ENCODE data around the gene CRYAA.

Gene CRYAA

DNA sequence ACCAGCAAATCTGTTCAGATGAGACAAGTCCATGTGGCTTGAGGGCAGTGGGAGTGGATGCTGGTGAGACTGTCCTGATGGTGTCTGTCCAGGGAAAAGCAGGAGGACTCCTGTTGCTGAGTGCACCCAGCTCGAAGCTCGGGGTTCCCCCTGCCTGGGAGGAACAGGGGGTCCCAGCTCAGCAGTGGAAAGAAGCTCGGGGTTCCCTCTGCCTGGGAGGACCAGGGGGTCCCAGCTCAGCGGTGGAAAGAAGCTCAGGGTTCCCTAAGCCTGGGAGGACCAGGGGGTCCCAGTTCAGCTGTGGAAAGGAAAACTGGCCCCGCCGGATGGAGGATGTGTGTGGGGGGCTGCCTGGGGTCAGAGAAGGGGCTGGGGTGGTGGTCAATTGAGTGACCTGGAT is 39.1 kb downstream of the CRYAA start:
- Histone ChIP-seq H4K20me1 (ENCODE audit: insufficient read depth, low read length) (no peaks in the 10 kb centered on the region), H2AFZ (ENCODE audit: low read length) (no peak overlapping the region), H3K27ac (ENCODE audit: low read length) (no peak overlapping the region), H3K9me3 (replicated peaks; ENCODE audit: insufficient read depth, low read length) (no peaks in the 10 kb centered on the region), H3F3A (ENCODE audit: insufficient read depth, low read length) (no peaks in the 10 kb centered on the region), H3K79me2 (ENCODE audit: low read length) (no peaks in the 10 kb centered on the region), H3K4me2 (ENCODE audit: low read depth, low read length) (no peak overlapping the region), H3K27me3 (replicated peaks; ENCODE audit: insufficient read depth, low read length) (peaks cover 23% of the 10 kb centered on the region), H3K36me3 (replicated peaks; ENCODE audit: insufficient read depth, low read length) (no peaks in the 10 kb centered on the region), H3K9ac (ENCODE audit: low read length) (no peak overlapping the region), H3K9me2 (replicated peaks; ENCODE audit: insufficient read depth, low read length) (no peaks in the 10 kb centered on the region), H3K4me1 (ENCODE audit: low read length) (no peaks in the 10 kb centered on the region), H3K4me3 (ENCODE audit: low read length) (no peak overlapping the region)
- DNase-seq = no peak
- TF ChIP-seq, protein P1, sequence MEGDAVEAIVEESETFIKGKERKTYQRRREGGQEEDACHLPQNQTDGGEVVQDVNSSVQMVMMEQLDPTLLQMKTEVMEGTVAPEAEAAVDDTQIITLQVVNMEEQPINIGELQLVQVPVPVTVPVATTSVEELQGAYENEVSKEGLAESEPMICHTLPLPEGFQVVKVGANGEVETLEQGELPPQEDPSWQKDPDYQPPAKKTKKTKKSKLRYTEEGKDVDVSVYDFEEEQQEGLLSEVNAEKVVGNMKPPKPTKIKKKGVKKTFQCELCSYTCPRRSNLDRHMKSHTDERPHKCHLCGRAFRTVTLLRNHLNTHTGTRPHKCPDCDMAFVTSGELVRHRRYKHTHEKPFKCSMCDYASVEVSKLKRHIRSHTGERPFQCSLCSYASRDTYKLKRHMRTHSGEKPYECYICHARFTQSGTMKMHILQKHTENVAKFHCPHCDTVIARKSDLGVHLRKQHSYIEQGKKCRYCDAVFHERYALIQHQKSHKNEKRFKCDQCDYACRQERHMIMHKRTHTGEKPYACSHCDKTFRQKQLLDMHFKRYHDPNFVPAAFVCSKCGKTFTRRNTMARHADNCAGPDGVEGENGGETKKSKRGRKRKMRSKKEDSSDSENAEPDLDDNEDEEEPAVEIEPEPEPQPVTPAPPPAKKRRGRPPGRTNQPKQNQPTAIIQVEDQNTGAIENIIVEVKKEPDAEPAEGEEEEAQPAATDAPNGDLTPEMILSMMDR (IDR thresholded peaks at IDR 0.05; ENCODE audit: low read length) = no peak
- TF ChIP-seq EZH2phosphoT487 (IDR thresholded peaks at IDR 0.05; ENCODE audit: low read length) (no peak), EZH2 (optimal IDR thresholded peaks at IDR 0.05; ENCODE audit: low read depth, low read length) (no peak)

DNA sequence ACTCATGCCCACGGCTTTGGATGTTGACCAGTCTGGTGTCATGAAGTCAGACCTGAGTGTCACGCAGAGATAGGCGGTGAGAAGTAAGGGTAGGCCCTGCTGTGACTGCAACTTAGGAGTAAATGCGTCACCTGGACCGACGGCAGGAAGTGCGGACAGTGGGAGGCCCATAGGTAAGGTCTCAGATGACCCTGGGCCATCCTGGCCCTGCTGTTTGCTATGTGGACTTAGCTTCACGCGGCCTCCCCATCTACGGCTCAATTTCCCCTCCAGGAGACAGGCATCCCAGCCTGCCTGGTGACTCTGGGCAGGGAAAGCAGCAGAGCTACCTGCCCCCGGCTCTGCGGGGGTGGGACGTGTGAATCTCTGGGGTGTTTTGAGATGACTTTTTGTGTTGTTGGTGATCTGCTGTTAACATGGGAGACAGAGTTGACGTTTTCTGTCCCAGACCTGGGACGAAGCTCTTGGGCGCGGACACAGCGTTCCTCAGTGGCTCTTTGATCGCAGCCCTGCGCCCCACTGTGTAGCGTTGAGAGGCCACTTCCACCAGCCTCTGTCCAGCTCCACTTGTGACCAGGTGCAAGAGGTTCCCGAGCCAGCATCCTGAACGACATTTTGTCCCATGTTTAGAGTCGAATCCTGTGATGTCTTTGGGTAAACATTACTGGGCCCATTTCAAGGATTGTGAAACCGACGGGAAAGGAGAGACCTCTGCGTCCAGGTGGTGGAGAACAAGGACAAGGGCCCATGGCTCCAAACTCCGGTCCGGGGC is 39.9 kb downstream of the CRYAA start:
- Histone ChIP-seq H3K9ac (ENCODE audit: low read length) (no peak overlapping the region), H3K9me3 (replicated peaks; ENCODE audit: insufficient read depth, low read length) (no peaks in the 10 kb centered on the region), H3K4me1 (ENCODE audit: low read length) (no peaks in the 10 kb centered on the region), H3K9me2 (replicated peaks; ENCODE audit: insufficient read depth, low read length) (no peaks in the 10 kb centered on the region), H3F3A (ENCODE audit: insufficient read depth, low read length) (no peaks in the 10 kb centered on the region), H3K27ac (ENCODE audit: low read length) (no peak overlapping the region), H3K27me3 (replicated peaks; ENCODE audit: insufficient read depth, low read length) (peaks cover 22% of the 10 kb centered on the region), H3K36me3 (replicated peaks; ENCODE audit: insufficient read depth, low read length) (no peaks in the 10 kb centered on the region), H3K4me2 (ENCODE audit: low read depth, low read length) (no peak overlapping the region), H3K4me3 (ENCODE audit: low read length) (no peak overlapping the region), H3K79me2 (ENCODE audit: low read length) (no peaks in the 10 kb centered on the region), H2AFZ (ENCODE audit: low read length) (no peak overlapping the region), H4K20me1 (ENCODE audit: insufficient read depth, low read length) (no peaks in the 10 kb centered on the region)
- DNase-seq = no peak
- TF ChIP-seq, protein P1 (IDR thresholded peaks at IDR 0.05; ENCODE audit: low read length) = no peak
- TF ChIP-seq EZH2phosphoT487 (IDR thresholded peaks at IDR 0.05; ENCODE audit: low read length) (no peak), EZH2 (optimal IDR thresholded peaks at IDR 0.05; ENCODE audit: low read depth, low read length) (no peak)

DNA sequence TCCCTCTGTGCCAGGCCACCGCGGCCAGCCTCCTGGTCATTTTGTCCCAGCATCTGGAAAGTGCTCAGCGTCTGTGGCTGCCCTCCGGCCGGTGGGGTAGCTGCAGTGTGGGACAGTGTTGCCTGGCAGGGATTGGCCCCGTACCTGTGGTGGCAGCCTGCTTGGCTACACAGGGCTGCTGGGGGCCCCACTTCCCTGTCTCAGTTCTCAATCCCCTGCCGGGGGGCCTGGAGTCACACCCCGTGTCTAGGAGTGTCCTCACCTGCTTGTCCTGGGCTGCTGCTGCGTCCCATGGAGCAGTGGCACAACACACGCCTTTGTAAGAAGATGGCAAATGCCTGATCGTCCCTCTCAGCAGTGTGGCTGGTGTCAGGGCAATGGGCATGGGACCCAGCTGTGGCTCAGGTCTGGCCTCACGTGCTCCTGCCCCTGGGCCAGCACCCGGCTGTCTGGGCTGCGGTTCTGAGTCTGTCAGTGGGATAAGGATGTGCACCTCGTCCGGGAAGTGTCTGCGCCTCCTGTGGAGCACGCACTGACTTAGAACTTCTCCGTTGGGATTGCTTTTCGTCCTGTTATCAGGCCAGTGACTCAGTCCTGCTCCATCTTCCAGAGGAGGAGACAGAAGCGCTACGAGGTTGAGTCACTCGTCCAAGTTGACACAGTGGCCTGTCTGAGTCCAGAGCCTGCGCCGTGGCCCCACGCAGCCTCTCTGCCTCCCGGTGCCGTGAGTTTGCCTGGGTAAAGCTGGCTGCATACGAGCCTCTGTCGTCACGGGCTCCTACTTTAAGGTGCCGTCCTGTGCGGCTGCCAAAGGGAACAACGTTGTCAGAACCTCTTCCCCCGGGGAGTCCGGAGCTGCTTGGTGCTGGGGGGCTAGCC is 41.0 kb downstream of the CRYAA start:
- H3K4me2 ChIP-seq (ENCODE audit: low read depth, low read length) = no peak overlapping the region

More for the DNA sequence above, 41.0 kb downstream of the CRYAA start:
- peaks cover 19% of the 10 kb centered on the region for H3K27me3 ChIP-seq (replicated peaks; ENCODE audit: insufficient read depth, low read length)
- no peak overlapping the region for H2AFZ ChIP-seq (ENCODE audit: low read length)
- no peak for DNase-seq
- no peaks in the 10 kb centered on the region for H3K9me2 ChIP-seq (replicated peaks; ENCODE audit: insufficient read depth, low read length)
- no peaks in the 10 kb centered on the region for H3K9me3 ChIP-seq (replicated peaks; ENCODE audit: insufficient read depth, low read length)
- H4K20me1 ChIP-seq (ENCODE audit: insufficient read depth, low read length) = no peaks in the 10 kb centered on the region
- H3K4me3 ChIP-seq (ENCODE audit: low read length) = no peak overlapping the region
- H3K4me1 ChIP-seq (ENCODE audit: low read length) = no peaks in the 10 kb centered on the region
- no peaks in the 10 kb centered on the region for H3K79me2 ChIP-seq (ENCODE audit: low read length)
- H3K9ac ChIP-seq (ENCODE audit: low read length) = no peak overlapping the region
- TF ChIP-seq, protein P1 (IDR thresholded peaks at IDR 0.05; ENCODE audit: low read length) = no peak
- TF ChIP-seq EZH2phosphoT487 (IDR thresholded peaks at IDR 0.05; ENCODE audit: low read length) (no peak), EZH2 (optimal IDR thresholded peaks at IDR 0.05; ENCODE audit: low read depth, low read length) (no peak)
- no peaks in the 10 kb centered on the region for H3F3A ChIP-seq (ENCODE audit: insufficient read depth, low read length)
- H3K36me3 ChIP-seq (replicated peaks; ENCODE audit: insufficient read depth, low read length) = no peaks in the 10 kb centered on the region
- H3K27ac ChIP-seq (ENCODE audit: low read length) = no peak overlapping the region
